ENCODE data around the gene PMS1. TPM values are rescaled to one million over a fixed set of nuclear protein-coding genes. Genes with fewer than 3 reads are reported as not detected.

Gene PMS1
- polyA plus RNA-seq, 1 of the 3 experiments (the other 2 are of a cell fraction), result 7.7 TPM

GRCh38 chr2:189899101-189899500 is 114.9 kb downstream of the PMS1 start:
- Histone ChIP-seq H3K27ac (ENCODE audit: low read depth in 2 of 2, low read length in 1 of 2) (no peak overlapping the region), H3K4me3 (ENCODE audit: low read depth in 2 of 2, low read length in 1 of 2) (no peak overlapping the region), H3K79me2 (ENCODE audit: insufficient read depth) (no peaks in the 10 kb centered on the region), H3K36me3 (replicated peaks in 1 of 2; ENCODE audit: control insufficient read depth in 1 of 2, insufficient read depth in 2 of 2, low read length in 1 of 2) (no peaks in the 10 kb centered on the region), H3K9ac (no peak overlapping the region), H3F3A (replicated peaks; ENCODE audit: insufficient read depth) (no peaks in the 10 kb centered on the region), H2AFZ (ENCODE audit: low read depth) (no peak overlapping the region), H3K4me1 (ENCODE audit: control insufficient read depth in 1 of 2, insufficient read depth in 2 of 2, low read depth in 1 of 2, low read length in 1 of 2) (no peaks in the 10 kb centered on the region; a peak in 1 of 4 replicates), H3K9me3 (no peaks in the 10 kb centered on the region), H3K9me2 (no peaks in the 10 kb centered on the region), H3K4me2 (no peak overlapping the region), H4K20me1 (ENCODE audit: insufficient read depth) (no peaks in the 10 kb centered on the region), H3K27me3 (ENCODE audit: insufficient read depth) (no peaks in the 10 kb centered on the region)
- TF ChIP-seq REST (IDR thresholded peaks at IDR 0.05; ENCODE audit: low read depth, low read length) (no peak), CTCF (IDR thresholded peaks at IDR 0.05) (no peak), TEAD4 (IDR thresholded peaks at IDR 0.05; ENCODE audit: borderline replicate concordance, insufficient read depth) (no peak), RFX5 (IDR thresholded peaks at IDR 0.05; ENCODE audit: low read length) (no peak), MAX (IDR thresholded peaks at IDR 0.05; ENCODE audit: low read depth) (no peak), MEF2A (IDR thresholded peaks at IDR 0.05; ENCODE audit: borderline replicate concordance, low read depth) (no peak), FOSL2 (IDR thresholded peaks at IDR 0.05; ENCODE audit: borderline replicate concordance, low read depth) (no peak), USF2 (IDR thresholded peaks at IDR 0.05; ENCODE audit: borderline replicate concordance, low read depth, low read length) (no peak), GABPA (IDR thresholded peaks at IDR 0.05; ENCODE audit: low read depth) (no peak), YY1 (IDR thresholded peaks at IDR 0.05; ENCODE audit: low read depth) (no peak), FOXM1 (IDR thresholded peaks at IDR 0.05; ENCODE audit: low read depth) (no peak), RAD21 (IDR thresholded peaks at IDR 0.05; ENCODE audit: low read length) (no peak)
- ChIA-PET CTCF (no interaction called here), POLR2A (no interaction called here)
- no peak for DNase-seq
